Keratinocyte (primary cell): ENCODE data around the gene IFT81. TPM values are rescaled to one million over a fixed set of nuclear protein-coding genes. Genes with fewer than 3 reads are reported as not detected.

Experiments
- DNase-seq: peaks from one replicate; pipeline ENCODE4 v3.0.0-alpha.2; 2011; ENCODE audit warnings: low read depth, missing footprints, low spot score
- FAIRE-seq: peaks from 2 replicates; lab custom pipeline; 2011; peaks lifted over from hg19 to GRCh38; lab: Jason Lieb, UNC
- H2AFZ ChIP-seq: 2 replicates; pipeline ENCODE4 v1.6.0; 2012; ENCODE audit warnings: low read length, control low read depth, inconsistent platforms; ENCODE audit not compliant: control insufficient read depth
- H3K27ac ChIP-seq: 2 replicates; pipeline ENCODE4 v1.5.1; 2011; ENCODE audit warnings: low read length; ENCODE audit not compliant: control insufficient read depth, insufficient read depth
- H3K27me3 ChIP-seq: 3 replicates; pipeline ENCODE4 v1.6.0; 2011; ENCODE audit warnings: low read length; ENCODE audit not compliant: control insufficient read depth, insufficient read depth; ENCODE audit errors: extremely low read depth
- H3K36me3 ChIP-seq, 2 experiments: 2 replicates in 1 of 2; 3 replicates in 1 of 2; pipeline ENCODE4 v1.5.1; 2011; ENCODE audit warnings: low read length in 2 of 2, mild to moderate bottlenecking in 1 of 2; ENCODE audit not compliant: control insufficient read depth in 2 of 2, insufficient read depth in 2 of 2; ENCODE audit errors: extremely low read depth in 1 of 2
- H3K4me1 ChIP-seq: 3 replicates; pipeline ENCODE4 v1.5.1; 2011; ENCODE audit warnings: low read length; ENCODE audit not compliant: control insufficient read depth, insufficient read depth; ENCODE audit errors: extremely low read depth
- H3K4me2 ChIP-seq: 3 replicates; pipeline ENCODE4 v1.6.0; 2011; ENCODE audit warnings: low read depth, low read length; ENCODE audit not compliant: control insufficient read depth, insufficient read depth; ENCODE audit errors: extremely low read depth
- H3K4me3 ChIP-seq, 3 experiments: fragments of 200-600 bp in 1 of 3; sonication (generic) in 1 of 3; 2 replicates in 2 of 3; 3 replicates in 1 of 3; pipeline ENCODE4 v1.5.1; 2011 to 2016; ENCODE audit warnings: low read length in 3 of 3, mild to moderate bottlenecking in 3 of 3, control low read depth in 2 of 3, inconsistent platforms in 1 of 3, low read depth in 1 of 3, mixed read lengths in 1 of 3, mixed run types in 1 of 3, moderate library complexity in 1 of 3; ENCODE audit not compliant: control insufficient read depth in 2 of 3, insufficient read depth in 2 of 3; ENCODE audit errors: extremely low read depth in 1 of 3
- H3K79me2 ChIP-seq: 2 replicates; pipeline ENCODE4 v1.6.0; 2012; ENCODE audit warnings: low read length; ENCODE audit not compliant: control insufficient read depth, insufficient read depth
- H3K9ac ChIP-seq: 3 replicates; pipeline ENCODE4 v1.6.0; 2011; ENCODE audit warnings: low read length; ENCODE audit not compliant: control insufficient read depth, insufficient read depth; ENCODE audit errors: extremely low read depth
- H3K9me1 ChIP-seq: 3 replicates; pipeline ENCODE4 v1.6.0; 2011; ENCODE audit warnings: low read length; ENCODE audit not compliant: control insufficient read depth, insufficient read depth; ENCODE audit errors: extremely low read depth
- H3K9me3 ChIP-seq: 2 replicates; pipeline ENCODE4 v1.5.1; 2012; ENCODE audit warnings: low read depth, low read length; ENCODE audit not compliant: control insufficient read depth
- H4K20me1 ChIP-seq: 3 replicates; pipeline ENCODE4 v1.6.0; 2011; ENCODE audit warnings: low read length; ENCODE audit not compliant: control insufficient read depth, insufficient read depth; ENCODE audit errors: extremely low read depth
- EZH2 ChIP-seq: IDR thresholded peaks from one replicate; pipeline ENCODE4 v1.6.1; 2012; ENCODE audit warnings: inconsistent platforms, mild to moderate bottlenecking, low read length, moderate library complexity
- dilution Hi-C: fragments of 300-500 bp; cut with MboI; formaldehyde crosslinking; loops from one replicate; pipeline ENCODE4 v1.7.0; 2020; ENCODE audit warnings: low sequenced_read_pairs; ENCODE audit not compliant: extremely low pct_ligation_motif_present
- polyA plus RNA-seq, 5 experiments: library from polyadenylated mRNA; depleted of rRNA in 3 of 5; stranded (reverse) in 3 of 5; stranded (forward) in 1 of 5; unstranded in 1 of 5; fragments of >200 nt; gene quantifications; 1 replicate in 1 of 5; 2 replicates in 3 of 5; 3 replicates in 1 of 5; pipeline versions ENCODE4 v1.2.1 to v1.2.3, GENCODE V29; 2011 to 2012; ENCODE audit warnings: missing spikeins in 2 of 5, low read depth in 1 of 5, low replicate concordance in 1 of 5
- TF ChIP-seq, protein P1 (sequence below), 3 experiments: IDR thresholded peaks in 1 of 3; conservative IDR thresholded peaks in 1 of 3; optimal IDR thresholded peaks in 1 of 3; 2 replicates in 2 of 3; 3 replicates in 1 of 3; pipeline versions ENCODE3 to v1.5.1; 2011; ENCODE audit warnings: low read length in 3 of 3, mild to moderate bottlenecking in 3 of 3, moderate library complexity in 2 of 3, control low read depth in 1 of 3, inconsistent platforms in 1 of 3; ENCODE audit not compliant: insufficient read depth in 2 of 3; ENCODE audit errors: extremely low read depth in 1 of 3

IFT81 gene
- polyA plus RNA-seq, 1 donor (not counting 4 experiments of a cell fraction or from before 2014, with no cell fraction given): 8.9 TPM

DNA sequence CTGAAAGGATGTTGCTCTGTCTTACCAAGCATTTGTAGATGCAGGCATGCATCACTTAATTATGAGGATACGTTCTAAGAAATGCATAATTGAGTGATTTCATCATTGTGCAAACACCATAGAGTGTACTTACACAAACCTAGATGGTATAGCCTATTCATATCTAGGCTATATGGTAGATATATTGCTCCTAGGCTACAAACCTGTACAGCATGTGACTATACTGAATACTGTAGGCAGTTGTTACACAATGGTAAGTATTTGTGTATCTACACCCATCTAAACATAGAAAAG lies 75.9 kb downstream of the IFT81 start:
- no peaks in the 10 kb centered on the region for H4K20me1 ChIP-seq
- H3K4me2 ChIP-seq: no peak overlapping the region
- dilution Hi-C loops: no loop called here
- no peaks in the 10 kb centered on the region for H3K9me3 ChIP-seq
- H3K9ac ChIP-seq: no peak overlapping the region
- DNase-seq: no peak
- H3K79me2 ChIP-seq: no peaks in the 10 kb centered on the region
- H3K9me1 ChIP-seq: no peaks in the 10 kb centered on the region
- no peak overlapping the region for H2AFZ ChIP-seq
- H3K27ac ChIP-seq: no peak overlapping the region
- peaks cover 0 to 3% of the 10 kb centered on the region in 2 experiments for H3K36me3 ChIP-seq
- H3K27me3 ChIP-seq: no peaks in the 10 kb centered on the region
- FAIRE-seq: no peak
- no peak overlapping the region for H3K4me3 ChIP-seq
- no peaks in the 10 kb centered on the region for H3K4me1 ChIP-seq
- no peak for TF ChIP-seq EZH2
- TF ChIP-seq, protein P1, sequence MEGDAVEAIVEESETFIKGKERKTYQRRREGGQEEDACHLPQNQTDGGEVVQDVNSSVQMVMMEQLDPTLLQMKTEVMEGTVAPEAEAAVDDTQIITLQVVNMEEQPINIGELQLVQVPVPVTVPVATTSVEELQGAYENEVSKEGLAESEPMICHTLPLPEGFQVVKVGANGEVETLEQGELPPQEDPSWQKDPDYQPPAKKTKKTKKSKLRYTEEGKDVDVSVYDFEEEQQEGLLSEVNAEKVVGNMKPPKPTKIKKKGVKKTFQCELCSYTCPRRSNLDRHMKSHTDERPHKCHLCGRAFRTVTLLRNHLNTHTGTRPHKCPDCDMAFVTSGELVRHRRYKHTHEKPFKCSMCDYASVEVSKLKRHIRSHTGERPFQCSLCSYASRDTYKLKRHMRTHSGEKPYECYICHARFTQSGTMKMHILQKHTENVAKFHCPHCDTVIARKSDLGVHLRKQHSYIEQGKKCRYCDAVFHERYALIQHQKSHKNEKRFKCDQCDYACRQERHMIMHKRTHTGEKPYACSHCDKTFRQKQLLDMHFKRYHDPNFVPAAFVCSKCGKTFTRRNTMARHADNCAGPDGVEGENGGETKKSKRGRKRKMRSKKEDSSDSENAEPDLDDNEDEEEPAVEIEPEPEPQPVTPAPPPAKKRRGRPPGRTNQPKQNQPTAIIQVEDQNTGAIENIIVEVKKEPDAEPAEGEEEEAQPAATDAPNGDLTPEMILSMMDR (optimal IDR thresholded peaks at IDR 0.05 in 1 of 3, IDR thresholded peaks at IDR 0.05 in 1 of 3, conservative IDR thresholded peaks at IDR 0.05 in 1 of 3; ENCODE audit: extremely low read depth in 1 of 3, insufficient read depth in 2 of 3, low read length in 3 of 3): no peak

- Histone ChIP-seq H3K27me3 (no peaks in the 10 kb centered on the region), H3K9me1 (no peaks in the 10 kb centered on the region), H3K4me2 (no peak overlapping the region), H3K4me1 (no peaks in the 10 kb centered on the region), H4K20me1 (no peaks in the 10 kb centered on the region), H2AFZ (no peak overlapping the region), H3K4me3 (no peak overlapping the region), H3K27ac (no peak overlapping the region), H3K79me2 (no peaks in the 10 kb centered on the region), H3K36me3 (peaks cover 0 to 3% of the 10 kb centered on the region in 2 experiments), H3K9ac (no peak overlapping the region), H3K9me3 (no peaks in the 10 kb centered on the region)
- no peak for FAIRE-seq
- TF ChIP-seq, protein P1 (optimal IDR thresholded peaks at IDR 0.05 in 1 of 3, IDR thresholded peaks at IDR 0.05 in 1 of 3, conservative IDR thresholded peaks at IDR 0.05 in 1 of 3; ENCODE audit: extremely low read depth in 1 of 3, insufficient read depth in 2 of 3, low read length in 3 of 3): no peak
- TF ChIP-seq EZH2: no peak
- no peak for DNase-seq
- dilution Hi-C loops: no loop called here
Observed at GRCh38 chr12:110201995-110202394, 77.8 kb downstream of the IFT81 start.
